ENCODE results near the gene PIGO.

PIGO gene

DNA sequence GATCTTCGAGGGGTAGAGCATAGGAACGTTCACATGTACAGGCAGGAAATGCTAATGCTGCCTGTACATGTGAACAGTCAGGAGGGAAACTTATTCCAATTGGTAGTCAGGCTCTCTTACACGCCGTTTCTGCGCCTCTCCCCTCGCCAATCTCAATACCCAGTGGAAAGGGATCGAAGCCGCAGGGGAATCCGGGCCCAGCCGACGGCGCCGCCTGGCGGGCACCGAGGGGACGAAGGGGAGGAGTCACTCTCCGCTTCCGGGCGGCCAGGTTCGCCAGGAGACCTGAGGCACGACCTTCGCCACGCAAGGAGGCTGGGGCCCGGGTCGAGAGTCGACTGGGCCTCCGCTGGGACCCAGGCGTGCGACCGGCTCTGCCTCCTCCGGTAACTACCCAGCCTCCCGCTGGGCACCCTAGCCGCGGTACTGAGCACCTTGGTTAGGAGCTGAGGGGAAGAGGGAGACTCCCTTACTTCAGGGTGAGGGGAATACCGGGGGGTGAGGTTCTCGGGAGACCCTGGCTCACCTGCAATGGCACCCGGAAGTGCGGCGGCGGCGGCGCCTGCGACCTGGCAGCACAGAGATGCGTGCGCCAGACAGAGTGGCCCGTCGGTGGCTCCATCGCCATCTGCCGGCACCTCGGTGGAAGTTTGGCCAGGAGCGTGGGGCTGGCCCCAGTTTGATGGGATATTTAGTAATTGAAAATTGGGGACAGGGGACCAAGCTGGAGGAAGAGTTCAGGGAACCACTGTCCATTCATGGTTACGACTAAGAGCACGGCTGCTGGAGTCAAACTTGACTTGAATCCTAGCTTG is at the start of gene PIGO:
Gene PIGO (minus strand): TSS at position 557 of the 815 bp plus-strand sequence. CDS start 1,026 bp downstream, outside the sequence.
- peak; percentile 90 for DNase-seq

DNA sequence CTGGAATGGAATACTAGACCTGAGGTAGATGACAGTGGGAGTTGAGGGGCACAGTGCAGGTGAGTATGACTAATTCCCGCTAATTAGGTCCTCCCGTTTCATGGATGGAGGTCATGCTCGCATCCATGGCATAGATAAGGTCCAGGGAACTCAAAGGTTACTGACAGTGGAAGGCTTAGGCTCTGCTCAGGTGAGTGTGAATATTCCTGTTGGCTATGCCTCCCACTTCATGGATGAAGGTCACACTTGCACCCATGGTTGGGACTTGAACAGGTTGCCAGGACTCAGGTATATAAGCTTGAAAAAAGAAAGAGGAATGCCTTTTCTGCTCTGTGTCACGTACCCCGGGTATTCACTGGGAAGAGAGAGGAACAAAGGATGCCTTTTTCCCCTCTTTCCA is 45.6 kb upstream of the PIGO start:
- DNase-seq, result no peak

DNA sequence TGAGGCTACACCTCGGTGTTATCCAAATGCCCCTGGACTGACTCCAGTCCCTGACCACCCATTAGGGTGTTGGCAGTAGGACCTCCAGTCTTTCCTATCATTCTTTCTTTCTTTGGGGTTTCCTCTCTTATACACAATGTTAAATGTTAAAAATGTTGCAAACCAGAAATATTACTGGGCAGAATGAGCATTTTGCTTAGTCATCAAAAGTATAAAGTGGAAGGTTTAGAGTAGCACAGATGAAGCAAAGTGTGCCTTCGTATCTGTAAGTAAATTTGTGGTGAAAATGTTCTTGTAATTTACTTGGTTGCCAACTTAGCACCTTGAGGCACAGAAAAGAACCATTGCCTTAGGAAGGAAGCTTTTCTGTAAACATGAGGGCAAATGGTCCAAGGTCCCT is 43.7 kb upstream of the PIGO start:
- no peak for DNase-seq

DNA sequence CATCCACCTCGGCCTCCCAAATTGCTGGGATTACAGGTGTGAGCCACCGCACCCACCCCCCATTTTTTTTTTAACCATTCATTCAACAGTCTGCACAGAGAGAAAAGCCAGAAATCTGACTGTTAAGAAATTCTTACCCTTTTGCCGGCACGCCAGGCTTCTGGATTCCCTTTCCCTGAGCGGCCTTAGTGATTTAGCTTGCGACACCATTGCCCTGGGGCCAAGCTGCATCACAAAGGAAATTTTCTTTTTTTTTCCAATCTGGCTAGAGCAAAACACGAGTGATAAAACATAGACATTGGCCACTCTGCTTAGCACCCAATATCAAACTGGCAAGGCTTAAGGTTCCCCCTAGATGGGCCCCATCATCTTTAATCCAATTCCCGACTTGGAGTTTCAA is 40.5 kb upstream of the PIGO start:
- DNase-seq, result no peak

DNA sequence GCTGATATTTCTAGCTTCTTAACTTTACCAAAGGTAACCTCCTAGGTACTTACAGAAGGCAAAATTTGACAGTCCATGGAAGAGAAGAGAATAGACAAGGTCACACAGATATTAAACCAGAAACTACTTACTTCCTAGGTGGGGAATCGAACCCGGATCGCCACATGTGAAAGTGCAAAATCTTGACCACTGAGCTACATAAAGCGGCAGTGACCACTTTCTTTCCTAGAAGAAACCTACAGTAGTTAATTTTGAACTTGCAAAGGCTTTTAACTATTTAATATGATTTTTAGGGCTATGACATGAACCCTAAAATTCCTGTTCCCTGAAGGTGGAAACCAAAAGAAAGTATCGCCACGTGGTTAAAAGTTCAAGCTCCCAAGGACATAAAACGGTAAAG is 39.6 kb upstream of the PIGO start:
- DNase-seq, result no peak

DNA sequence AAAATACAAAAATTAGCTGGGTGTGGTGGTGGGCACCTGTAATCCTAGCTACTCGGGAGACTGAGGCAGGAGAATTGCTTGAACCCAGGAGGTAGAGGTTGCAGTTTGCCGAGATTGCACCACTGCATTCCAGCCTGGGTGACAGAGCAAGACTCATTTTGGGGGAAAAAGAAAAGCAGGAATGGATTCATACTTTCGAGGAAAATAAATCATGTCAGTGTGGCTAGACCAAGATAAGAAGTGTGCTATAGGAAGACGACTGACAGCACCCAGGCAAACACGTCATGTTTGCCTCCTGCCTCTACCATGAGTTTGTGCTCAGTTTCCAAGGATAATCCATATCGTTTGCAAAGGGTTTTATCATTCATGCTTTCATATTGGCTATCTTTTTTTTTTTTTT is 38.5 kb upstream of the PIGO start:
- DNase-seq, result no peak

DNA sequence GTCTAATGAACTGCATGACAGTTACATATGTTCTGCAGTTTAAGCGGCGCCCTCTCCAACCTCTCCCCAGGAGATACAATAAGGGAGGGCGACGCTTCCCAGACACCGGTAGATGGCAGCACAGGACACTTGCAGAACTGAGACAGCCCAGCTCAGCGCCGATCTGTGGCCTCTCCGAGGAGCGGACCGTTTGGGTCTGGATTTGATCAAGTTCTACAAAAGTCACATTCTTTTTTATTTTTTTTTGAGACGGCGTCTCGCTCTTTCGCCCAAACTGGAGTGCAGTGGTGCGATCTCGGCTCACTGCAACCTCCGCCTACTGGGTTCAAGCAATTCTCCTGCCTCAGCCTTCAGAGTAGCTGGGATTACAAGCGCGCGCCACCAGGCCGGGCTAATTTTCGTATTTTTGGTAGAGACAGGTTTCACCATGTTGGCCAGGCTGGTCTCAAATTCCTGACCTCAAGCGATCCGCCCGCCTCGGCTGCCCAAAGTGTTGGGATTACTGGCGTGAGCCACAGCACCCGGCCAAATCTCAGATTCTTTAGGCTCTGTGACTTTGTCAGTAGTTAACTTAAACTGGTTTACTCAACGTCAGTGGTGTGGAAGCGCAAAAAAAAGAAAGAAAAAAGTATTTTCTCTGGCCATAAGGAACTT is 20.6 kb upstream of the PIGO start:
- DNase-seq, result peak; percentile 95

DNA sequence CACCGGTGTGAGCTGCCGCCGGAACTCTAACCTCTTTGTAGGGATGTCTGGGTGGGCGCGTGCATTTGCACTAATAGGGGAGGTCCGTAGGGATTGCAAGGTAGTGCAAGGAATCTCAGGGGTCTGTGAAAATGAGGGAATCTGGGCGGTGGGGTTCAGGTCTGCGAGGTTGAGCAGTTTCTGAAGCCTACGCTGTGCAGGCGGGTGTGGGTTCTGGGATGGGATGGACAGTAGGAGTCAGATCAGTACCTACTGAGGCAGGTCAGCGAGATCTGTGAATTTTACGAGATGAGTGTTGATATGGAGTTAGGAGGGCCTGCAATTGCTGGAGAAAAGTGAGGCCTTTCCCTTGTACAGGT is 20.1 kb upstream of the PIGO start:
- no peak for DNase-seq

DNA sequence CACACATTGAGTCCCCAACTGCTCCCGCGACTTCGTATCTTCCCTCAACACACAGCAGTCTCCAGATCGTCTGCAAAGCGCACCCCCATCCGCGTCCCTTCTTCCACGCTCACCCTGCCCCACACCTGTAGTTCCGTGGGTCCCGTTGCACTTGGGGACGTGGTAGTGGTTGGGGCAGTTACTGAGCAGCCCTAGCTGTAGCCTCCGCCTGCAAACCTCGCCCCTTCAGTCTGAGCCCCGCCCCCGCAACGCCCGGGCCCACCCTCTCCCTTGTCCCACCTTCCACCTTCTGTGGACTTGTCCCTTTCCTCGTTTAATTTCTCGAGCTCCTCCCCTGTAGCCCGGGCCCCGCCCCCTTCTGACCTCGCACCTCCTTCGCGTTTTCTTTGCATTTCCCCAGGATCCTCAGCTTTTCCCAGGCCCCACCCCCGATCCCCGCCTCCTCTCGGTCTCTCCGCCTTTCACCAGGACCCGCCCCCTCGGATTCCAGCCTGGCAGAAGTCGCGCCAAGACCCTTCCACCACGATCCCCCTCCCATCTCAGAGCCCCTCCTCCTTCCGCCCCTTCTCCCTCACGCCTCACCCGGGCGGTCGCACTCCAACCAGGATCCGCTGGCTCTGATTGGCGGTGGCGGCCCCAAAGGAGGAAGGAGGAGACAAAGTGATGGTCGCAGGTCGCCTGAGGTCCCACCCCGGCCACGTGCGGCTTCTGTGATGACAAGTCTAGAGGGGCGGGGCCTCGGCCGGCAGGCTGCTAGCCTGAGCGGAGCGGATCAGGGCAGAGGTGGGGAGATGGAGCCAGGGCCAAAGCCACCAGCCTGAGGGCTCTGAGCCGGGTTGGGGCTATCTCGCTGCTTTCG is 19.5 kb upstream of the PIGO start, which contains the start of gene ATOSB:
Gene ATOSB (minus strand): TSS at position 183 of the 859 bp plus-strand sequence. CDS start 7,588 bp downstream, outside the sequence.
- DNase-seq, result peak; percentile 95

DNA sequence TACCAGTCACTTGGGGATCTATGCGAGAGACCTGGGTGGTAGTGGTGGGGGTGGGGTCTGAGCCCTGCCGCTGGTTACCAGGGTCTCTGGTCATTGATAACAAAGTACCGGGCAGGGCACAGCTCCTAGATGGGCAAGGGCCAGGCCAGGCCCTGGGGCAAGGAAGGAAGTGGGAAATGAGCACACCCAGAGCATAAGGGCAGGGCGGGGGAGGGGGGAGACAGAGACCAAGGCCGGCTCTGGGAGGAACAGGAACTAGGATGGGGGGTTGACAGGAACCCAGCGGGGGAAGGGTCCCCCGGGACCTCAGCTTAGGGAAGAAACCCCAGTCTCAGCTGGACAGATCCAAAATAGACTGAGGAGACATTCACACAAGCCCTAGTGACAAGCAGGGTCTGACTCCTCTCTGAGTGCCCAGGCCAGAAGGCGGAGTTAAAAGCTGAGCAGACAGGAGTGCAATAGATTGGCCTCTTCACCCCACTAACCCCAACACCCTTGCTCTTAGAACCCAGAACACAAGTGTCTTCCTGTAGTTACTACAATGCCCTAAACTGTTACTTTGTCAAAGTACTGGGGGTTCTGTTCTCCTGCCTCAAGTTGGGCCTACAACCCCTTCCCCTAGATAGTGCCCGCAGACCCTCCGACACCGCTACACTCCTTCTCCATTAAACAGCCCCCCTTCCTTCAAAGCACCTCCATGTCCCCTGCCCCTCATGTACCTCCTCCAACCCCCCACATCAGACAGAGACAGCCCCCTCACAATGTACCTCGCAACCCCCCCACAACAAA is 18.6 kb upstream of the PIGO start:
- DNase-seq, result no peak

DNA sequence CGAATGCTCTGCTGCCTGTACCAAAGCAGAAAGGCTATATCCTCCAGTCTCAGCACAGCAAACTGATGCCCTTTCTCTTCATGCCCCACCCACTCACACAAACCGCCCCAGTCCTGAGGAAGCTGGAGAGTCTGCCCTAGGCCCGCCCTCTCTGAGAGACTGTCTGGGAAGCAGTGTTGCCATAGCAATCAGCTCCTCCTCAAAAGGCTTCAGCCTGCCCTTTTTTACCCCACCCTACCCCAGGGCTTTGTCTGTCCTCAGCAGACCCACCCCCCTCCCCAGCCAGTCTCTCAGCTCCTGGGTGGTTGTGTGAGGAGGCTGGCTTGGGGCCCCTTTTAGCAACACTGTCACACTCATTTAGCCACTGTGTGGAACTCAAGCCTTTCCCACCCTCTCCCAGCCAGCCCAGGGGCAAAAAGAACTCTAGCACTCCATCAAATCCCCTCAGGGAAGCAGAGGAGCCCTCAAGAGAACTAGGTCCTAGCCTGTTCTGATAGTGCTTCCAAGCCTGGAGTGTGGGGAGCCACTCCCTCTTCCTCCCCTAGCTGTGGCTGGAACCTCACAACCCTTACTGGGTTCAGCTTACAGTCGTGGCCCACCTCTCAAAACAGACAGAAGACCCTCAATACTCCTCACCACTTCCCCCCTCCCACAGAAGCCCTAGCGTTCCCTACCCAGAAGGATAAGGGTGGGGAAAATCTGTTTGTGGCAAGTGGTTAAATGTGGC is 17.9 kb upstream of the PIGO start:
- no peak for DNase-seq

DNA sequence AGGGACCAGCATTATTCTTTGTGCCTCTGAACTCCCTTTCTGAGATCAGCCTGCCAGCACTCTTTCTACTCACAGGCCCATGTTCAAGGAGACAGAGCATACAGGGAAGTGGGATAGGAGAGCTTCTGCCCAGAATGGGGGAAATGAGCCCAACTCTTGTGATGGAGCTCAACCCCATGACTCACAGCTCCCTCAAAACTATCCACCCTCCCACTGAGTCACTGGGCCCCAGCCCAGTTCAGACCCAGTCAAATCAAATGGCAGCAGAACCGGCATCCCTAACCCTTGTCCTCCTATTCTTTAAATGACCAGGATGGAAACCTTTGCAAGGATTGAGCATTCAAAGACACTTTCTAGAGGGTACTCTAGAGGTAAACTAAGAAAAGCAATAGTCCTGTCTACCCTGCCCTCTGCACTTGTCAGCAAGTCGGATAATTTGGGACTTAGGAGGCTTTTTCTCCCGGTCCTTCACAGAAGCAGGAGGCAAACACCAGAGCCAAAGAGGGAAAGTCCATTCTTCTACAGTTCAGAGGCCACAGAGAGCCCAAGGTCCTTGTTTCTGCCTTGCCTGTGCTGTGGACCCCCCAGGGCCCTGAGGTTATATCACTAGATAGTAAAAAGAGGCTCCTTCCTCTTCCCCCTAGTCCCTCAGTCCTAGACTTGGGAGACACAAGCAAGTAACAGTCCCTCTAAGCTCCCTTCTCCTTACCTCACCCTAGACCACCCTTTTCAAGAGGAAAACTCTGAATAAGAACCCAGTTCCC is 16.0 kb upstream of the PIGO start:
- DNase-seq, result no peak

DNA sequence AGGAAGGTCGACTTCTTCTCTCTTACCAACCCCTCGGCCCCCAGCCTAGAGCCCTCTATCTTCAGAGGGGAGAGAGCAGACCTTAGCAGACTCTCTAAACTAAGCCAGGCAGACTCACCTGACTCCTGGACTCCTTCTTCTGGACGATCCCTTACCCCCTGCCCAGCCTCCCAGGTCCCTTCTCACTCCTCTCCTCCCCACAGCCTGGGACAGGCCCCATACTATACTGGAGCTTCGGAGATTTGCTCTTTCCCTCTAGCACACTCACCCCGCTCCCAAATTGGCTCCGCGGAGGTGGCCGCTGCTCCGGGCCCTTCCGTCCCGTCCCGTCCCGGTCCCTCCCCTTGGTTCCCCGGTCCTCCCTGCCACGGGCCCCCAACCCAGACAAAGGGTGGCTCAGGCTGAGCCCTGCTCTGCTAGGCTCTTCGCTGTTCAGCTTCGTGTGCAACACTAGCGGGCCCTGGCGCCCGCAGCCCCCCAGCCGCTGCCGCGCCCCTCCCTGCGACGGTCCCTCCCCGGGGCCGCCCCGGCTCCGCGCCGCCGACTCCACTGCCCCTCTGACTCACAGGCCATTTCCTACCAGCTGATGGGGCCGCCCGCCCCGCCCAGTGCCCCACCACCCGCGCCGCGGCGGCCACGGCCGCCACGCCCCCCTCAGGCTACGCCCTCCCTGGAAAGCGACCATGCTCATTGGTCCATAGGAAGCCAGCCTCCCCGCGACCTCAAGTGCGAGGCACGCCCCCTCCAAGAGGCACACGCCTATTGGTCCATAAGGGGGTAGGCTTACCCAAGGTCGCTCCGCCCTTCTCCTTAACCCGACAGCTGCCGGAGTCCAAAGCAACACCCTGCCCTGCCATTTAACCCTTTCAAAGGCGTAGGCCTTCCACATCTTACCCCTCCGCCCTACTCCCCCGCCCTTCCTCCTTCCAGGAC is 14.9 kb upstream of the PIGO start:
- peak; percentile 97 for DNase-seq

DNA sequence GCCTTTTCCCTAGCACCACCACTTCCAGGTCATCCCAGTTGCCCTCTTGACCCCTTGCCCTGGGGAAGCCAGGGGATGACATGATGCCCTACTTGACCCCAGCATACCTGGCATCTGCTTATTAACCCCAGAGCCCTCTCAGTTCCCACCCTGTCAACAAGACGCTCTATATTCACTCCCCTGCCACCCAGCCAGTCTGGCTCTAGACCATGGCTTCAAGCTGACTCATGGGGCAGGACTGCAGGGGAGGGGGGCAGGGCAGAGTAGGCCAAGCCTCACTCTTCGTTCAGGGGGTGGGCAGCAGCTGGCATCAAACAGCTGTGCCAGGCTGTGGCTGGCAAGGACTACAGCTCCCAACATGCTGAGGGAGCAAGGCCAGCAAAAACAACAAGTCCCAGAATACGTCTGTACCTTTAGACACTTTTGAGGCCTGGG is 14.0 kb upstream of the PIGO start:
- no peak for DNase-seq

DNA sequence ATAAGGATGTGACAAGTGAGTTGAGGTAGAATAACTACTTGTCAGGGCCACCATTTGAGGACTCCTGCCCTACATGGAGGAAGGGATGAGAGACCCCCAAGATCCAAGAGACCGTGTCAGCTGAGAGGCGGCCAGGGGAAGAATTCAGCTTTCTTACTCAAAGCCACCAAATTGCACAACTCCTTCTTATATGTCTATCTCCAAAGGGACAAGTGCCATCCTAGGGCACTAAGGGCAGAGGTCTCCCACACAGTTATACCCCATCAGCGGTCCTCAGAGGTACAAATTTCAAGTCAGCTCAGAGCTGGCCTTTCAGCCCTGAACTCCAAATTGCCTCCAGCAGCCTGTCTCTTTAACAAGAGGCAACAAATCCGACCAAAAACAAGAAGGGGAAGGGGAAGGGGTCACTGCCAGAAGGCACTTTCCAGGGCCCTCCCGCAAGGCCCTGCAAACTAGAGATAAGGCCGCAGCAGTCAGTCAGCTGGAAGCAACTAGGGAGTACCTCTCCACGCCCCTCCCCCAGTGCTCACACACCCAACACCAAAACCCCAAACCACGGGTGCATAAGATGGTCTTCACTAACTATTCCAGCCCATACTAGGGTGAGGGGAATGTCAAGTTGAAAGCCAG is 12.7 kb upstream of the PIGO start:
- no peak for DNase-seq

DNA sequence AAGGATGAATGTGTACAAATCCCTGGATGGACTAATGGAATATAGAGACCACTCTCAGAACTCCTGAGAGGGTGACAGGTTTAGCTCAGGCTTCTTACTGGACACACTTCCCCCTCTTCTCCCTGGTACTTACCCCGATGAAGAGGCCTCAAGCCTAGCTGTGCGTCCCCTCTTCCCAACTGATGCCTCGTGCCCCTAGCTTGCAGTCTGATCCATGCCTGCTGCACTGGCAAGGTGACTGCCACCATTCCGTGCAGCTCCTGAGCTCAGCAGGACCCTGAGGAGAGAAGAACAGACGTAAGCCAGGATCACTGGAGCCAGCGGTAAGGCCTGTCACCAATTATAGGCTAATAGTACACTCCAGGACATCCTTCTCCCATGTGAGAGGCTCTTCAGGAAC is 12.1 kb upstream of the PIGO start:
- no peak for DNase-seq

DNA sequence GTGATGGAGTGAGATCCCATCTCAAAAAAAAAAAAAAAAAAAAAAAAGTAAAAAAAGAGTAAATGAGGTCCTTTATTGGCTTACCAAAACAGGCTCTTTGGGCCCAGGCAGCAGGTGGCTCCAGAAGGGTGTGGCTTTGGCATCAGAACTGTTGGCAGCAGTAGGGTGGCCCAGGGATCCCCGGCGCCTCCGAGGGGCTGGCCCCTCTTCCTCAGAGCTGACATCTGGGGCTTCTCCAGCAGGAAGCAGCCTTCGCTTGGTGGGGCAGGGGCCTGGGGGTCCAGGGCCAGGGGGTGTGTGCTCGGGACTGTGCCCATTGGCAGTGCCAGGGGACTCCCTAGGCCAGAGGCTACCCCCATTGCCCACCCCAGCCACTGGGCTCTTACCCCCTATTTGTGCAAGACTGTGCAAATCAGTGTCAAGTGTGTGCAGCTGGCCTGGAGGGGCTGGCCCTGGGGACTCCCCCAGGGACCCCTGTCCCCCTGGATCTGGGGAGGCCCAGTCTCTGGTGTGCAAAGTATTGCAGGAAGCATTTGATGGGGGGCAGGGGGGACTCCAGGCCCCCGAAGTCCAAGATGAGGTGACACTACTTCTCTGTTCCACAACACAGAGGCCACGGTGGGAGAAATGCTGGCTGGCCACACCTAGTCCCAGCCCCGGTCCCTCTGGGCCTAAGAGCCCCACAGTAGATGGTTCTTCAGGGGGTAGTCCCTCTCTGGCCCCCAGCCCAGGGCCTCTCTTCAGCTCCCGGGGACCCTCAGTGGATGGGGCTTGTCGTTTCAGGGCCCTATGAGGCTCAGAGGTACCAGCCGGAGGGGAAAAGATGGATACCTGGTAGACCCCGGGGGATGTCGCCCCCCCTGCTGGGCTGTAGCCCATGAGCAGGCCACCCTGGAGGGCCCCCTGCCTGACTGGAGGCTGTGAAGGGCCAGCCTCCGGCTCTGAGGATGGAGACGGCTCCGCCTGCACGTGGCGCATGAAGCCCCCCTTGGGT is 11.2 kb upstream of the PIGO start:
- no peak for DNase-seq

DNA sequence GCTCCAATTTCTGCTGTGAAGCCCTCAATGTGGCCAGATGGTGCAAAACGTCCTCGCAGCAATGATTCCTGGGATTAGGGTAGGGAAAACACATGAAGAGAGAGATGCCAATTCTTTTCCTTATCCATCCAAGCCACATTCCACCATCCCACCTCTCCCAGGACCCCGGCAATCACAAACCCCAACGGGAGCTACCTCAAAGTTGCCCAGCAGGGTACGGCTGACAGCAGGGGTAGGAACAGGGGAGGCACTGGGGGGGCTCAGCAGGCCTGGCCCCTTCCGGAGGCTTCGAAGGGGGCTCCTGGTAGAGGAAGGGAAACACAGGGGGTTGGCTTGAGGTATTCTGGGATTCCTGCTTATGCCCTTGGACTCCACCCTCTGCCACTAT is 9.9 kb upstream of the PIGO start:
- no peak for DNase-seq

All from NCI-H1092 treated with DMSO at 0.1 percent for 48 hours (cell line).